HL-60/S4 (cell line): ENCODE results near the gene GIGYF1.
"Not testable (repeated sequence)": the region's sequence is repeated elsewhere in the genome, so short reads cannot be mapped to it uniquely, and the experiment has no call there.

Source experiments
- in situ Hi-C: fragments of 300-500 bp; cut with MboI; formaldehyde crosslinking; loops from 2 replicates; pipeline ENCODE4 v1.14.3; 2022; ENCODE audit warnings: low sequenced_read_pairs

GIGYF1 gene

DNA sequence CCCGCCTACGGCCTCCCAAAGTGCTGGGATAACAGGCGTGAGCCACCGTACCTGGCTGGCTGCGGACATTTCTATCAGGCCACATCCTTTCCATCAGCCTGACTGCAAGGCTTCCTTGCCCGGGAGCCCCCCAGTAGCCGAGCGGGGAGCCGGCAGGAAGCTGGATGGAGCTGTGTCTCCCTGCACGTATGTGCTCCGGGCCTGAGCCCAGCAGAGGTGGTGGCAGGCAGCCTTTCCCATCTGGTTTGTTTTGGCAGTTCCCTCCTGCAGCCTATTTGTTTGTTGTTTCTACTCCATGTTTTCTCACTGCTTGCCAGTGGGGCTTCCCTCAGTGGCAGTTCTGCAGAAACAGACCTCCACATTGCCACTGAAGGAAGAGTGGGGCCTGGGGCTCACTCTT is 17.3 kb upstream of the GIGYF1 start:
- in situ Hi-C loops = no loop called here

DNA sequence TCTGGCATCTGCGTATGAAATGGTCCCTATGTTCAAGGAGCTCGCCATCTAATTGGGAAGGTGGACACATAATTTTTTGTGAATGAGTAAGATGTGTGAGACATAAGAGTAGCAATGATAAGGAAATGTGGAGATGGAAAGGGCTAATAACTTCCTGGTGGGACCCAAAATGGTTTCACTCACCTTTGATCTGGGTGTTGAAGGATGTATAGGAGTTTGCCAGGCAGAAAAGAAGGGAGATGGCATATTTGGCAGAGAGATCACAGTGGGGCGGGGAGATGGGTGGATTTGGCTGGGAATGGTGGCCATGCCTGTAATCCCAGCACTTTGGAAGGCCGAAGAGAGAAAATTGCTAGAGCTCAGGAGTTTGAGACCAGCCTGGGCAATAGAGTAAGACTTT is 16.4 kb upstream of the GIGYF1 start:
- in situ Hi-C loops = no loop called here

DNA sequence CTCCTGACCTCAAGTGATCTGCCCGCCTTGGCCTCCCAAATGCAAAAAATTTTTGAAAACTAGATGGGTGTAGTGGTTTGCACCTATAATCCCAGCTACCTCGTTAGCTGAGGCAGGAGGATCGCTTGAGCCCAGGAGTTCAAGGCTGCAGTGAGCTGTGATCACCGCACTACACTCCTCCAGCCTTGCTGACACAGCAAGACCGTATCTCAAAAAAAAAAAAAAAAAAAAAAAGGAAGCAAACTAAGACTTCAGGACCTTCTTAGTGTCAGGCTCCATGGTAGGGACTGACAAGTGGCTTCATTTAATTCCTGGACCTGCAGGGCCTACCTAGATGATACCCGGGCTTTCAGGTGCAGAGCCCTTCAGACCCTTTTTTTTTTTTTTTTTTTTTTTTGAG is 14.3 kb upstream of the GIGYF1 start:
- in situ Hi-C loops = no loop called here

DNA sequence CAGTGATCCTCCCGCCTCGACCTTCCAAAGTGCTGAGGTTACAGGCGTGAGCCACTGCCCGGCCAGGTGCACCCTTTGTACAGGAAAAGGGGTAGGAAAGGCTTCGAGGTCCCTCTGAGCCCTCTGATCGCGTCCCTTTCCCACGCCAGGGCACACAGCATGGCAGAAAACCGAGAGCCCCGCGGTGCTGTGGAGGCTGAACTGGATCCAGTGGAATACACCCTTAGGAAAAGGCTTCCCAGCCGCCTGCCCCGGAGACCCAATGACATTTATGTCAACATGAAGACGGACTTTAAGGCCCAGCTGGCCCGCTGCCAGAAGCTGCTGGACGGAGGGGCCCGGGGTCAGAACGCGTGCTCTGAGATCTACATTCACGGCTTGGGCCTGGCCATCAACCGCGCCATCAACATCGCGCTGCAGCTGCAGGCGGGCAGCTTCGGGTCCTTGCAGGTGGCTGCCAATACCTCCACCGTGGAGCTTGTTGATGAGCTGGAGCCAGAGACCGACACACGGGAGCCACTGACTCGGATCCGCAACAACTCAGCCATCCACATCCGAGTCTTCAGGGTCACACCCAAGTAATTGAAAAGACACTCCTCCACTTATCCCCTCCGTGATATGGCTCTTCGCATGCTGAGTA is 12.7 kb upstream of the GIGYF1 start:
- in situ Hi-C loops = no loop called here

DNA sequence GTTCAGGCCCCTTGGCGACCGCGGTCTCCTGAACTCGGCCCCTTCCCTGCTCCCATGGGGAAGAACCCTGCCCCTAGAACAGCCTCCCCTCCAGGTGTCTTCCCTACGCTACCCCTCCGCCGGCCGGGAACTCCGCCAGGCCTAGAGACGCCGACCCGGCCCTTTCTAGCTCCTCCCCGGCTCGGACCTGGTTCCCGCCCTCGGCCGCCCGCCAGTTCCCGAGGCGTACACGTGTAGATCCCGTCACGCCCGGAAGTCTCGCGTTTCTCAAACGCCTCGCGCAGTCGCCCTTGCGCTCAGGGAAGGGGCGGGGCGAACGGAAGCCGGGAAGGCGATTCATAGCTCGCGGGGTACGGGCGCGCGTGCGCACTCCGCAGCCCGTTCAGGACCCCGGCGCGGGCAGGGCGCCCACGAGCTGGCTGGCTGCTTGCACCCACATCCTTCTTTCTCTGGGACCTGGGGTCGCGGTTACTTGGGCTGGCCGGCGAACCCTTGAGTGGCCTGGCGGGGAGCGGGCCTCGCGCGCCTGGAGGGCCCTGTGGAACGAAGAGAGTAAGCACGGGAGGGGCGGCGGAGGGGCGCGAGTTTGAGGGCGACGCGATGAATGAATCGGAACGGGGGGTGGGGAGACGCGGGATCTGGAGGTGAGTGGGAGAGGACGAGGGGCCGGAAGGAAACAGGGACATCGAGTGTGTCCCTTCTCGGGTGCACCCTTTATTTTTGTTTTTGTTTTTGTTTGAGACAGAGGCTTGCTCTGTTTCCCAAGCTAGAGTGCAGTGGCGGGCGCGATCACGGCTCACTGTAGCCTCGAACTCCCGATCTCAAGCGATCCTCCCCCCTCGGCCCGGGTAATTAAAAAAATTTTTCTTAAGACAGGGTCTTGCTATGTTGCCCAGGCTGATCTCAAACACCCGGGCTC is 12.0 kb upstream of the GIGYF1 start, which contains the start of gene POP7:
POP7 (plus strand) TSS at position 369 of the 919 bp plus-strand sequence. CDS start 710 bp downstream, outside the sequence.
- in situ Hi-C loops = no loop called here

DNA sequence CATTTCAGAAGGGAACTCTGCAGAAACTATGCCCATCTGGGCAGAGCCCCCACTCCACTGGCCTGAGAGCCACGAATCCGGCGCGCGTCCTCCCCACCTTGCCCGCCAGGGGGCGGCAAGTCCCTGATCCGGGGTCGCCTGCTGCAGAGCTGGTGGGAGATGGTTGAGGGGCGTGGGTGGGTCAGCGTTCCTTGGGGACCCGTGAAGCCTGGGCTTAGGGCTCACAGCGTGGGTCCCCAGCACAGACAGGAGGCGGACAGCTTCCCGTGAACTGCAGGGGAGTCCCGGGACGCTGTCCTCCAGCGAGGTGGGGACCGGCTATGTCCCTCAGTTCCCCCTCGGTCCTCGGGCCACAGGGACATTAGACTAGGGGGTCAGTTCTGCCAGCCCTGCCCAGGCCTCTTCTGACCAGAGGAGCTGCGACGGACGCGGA is 11.3 kb upstream of the GIGYF1 start:
- in situ Hi-C loops = no loop called here

DNA sequence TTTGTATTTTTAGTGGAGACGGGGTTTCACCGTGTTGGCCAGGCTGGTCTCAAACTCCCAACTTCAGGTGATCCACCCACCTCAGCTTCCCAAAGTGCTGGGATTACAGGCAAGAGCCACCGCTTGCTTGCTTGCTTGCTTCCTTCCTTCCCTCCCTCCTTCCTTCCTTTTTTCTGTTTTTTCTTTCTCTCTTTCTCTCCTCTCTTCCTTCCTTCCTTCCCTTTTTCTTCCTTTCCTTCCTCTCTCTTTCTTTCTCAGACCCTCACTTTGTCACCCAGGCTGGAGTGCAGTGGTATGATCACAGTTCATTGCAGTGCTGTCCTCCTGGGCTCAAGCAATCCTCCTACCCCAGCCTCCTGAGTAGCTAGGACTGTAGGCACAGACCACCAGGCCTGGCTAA is 7.0 kb upstream of the GIGYF1 start:
- in situ Hi-C loops = not testable (repeated sequence)

DNA sequence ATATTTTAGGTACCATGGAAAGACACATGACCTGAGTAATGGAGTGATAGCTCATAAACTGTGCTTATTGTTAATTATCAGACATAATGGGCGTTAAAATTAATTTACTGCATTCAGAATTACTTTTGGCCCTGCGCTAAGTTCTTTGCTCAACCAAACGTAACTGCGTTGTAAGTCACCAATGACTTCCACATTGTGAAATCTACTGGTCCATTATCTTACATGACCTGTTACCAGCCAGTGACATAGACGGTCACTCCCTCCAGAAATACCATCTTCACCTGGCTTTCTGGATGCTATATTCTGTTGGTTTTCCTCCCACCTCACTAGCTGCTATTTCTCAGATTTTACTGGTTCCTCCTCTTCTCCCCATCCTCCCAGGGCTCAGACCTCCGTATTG is 5.0 kb upstream of the GIGYF1 start:
- in situ Hi-C loops = no loop called here

DNA sequence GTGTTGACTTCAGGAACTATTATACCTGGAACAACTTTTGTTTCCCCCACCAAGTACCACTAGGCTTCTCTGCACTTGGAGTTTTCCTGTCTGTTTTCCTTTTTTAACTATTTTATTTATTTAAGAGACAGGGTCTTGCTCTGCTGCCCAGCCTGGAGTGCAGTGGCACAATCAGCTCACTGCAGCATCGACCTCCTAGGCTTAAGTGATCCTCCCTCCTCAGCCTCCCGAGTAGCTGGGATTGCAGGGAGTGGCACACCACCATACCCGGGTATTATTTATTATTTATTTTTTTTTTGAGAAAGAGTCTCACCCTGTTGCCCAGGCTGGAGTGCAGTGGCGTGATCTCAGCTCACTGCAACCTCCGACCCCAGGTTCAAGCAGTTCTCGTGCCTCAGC is 2.1 kb upstream of the GIGYF1 start:
- in situ Hi-C loops = no loop called here

DNA sequence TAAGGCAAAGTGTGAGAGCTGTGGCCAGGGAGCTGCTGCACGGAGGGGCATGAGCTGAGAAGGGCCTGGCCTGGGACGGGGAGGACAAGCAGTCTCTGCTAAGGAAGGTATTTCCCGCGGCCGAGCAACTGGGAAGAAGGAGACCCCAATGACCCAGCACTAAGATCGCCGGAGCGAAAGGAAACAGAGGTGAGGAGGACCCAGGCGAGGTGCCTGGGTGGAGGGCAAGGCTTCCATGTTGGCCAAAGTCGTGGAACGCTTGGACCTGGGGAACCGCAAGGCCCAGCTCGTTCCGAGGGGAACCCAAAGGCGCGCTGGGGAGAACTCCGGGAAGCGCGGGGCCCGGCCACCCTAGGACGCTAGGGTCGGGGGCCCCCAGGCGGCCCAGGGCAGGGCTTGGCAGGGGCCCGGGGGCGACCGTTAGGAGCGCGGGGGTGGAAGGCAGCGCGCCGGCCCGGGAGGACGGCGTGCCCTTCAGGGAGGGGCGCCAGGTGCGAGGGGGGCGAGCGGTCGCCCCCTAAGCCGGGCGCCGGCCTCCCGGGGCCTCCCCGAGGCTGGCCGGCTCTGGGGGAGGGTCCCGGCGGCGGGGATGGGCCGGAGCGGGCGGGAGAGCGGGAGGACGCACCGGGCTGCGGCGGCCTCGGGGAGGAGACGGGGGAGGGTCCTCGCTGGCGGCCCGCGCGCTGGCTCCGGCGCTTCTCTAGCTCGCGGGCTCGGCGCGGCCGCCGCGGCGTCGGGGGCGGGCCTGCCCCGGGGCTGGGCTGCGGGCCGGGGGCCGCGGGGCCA is 545 bp downstream of the GIGYF1 start:
- in situ Hi-C loops = no loop called here

DNA sequence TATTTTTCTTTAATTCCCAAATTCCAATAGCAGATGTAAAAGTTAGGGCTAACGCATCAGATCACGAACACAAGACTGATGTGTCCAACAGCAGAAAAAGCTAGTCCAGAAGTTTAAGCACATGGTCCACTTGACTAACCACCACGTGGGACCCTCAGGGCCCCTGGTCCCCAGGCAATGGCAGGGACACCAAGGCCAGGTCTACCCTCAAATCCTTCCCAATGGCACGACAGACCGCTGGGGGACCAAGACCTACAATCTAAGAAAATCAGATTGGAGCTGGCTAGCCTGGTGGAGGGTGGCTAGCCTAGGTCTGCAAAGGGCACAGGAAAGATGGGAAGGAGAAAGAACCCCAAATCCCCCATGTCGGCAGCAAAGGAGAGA is 1.5 kb downstream of the GIGYF1 start:
- in situ Hi-C loops = no loop called here

DNA sequence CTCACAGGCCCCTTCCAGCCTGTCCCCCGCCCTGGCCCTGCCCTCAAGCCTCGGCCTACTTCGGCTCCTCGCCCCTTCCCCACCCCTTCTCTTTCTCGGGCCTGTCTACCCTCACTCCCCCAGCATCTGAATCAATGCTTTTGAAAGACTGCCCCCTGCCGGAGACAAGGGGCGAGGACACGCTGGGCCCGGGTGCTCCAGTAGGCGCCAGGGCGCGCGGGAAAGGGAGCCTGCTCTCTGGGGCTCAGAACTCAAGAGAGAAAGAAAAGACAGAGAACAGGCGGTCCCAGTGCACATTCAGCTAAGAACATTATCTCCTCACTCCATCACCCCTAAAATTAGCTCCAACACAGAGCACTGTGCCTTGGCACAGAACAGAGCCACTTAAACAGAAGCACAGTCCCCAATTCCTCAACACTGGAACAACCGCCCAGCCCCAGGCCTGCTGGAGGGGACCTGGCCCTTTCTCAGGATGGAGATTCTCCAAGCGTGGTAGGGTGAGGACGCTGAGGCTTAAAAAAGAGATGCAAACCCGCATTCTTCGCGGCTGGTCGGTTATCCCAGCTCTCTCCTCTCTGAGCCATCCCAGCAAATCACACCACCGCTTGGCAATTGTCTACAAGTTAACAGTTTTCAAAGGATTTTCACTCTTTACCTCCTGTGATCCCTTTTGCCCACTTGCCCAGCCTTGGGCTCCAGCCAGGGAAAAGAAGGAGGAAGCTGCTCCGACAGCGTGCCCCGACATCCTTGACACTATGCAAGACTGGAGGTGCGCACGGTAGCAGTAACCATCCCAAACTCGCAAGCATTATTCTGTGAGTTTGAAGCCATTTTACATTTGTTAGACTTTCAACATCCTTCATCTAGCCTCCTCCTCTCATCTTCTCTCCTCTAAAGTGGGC is 2.1 kb downstream of the GIGYF1 start:
- in situ Hi-C loops = no loop called here

DNA sequence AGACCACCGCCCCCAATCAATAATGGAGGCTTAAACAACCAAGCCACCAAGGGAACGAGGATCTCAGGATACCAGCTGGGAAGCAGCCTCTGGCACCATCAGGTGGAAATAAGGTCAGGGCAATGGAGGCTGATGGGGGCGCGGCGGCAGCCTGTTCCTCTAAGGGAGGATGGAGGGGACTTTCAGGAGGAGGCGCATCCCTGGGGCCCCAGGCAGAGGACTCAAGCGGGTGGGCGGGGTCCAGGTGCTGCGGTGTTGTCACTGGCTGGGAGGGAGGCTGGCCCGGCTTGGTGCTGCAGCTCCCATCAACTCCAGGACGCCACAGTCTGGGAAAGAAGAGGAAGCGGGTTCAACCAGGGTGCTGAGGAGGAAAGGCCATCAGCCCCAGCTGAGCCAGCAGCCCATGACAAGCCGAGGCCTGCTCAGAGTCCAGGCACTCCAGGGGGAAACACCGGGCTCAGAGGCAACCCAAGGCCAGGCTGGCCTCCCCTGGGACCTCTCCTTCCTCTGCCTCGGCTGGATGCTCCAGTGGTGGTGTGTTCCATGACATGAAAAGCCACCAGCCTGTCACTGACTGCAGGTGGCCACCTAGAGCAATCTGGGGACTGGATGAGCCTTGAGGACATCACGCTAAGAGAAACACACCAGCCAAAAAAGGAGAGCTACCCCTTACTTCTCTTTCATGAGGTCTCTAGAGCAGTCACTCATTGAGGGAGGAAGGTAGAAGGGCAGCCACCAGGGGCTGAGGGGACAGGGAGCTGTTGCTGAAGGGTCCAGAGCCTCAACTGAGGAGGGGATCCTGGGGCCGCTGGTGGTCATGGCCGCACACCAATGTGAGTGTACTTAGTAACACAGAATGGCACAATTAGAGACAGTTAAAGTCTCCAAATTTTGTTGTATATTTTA is 4.6 kb downstream of the GIGYF1 start:
- in situ Hi-C loops = no loop called here

DNA sequence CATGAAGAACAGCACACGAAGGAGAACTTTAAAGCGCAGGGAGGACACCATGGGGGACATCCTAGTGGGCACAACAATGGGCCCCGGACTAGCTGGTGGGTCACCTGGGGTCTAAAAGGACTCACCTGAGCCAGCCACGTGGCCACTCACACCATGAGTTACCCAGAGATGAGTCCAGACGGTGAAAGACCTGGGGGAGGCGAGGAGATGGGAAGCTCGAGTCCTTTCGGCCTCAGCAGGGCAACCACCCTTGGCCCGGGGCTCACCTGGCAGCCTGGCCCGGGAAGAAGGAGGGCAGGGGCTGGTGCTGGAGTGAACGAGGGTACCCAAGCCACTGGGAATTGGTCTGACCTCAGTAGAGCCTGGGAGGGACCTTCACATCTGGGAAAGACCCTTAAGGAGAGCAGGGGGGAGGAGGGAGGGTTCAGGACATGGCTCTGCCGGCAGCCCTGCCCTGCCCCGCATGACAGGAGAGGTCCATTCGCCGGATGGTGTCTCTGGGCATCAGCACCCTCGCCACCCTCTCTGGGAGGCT is 5.7 kb downstream of the GIGYF1 start:
- in situ Hi-C loops = no loop called here

DNA sequence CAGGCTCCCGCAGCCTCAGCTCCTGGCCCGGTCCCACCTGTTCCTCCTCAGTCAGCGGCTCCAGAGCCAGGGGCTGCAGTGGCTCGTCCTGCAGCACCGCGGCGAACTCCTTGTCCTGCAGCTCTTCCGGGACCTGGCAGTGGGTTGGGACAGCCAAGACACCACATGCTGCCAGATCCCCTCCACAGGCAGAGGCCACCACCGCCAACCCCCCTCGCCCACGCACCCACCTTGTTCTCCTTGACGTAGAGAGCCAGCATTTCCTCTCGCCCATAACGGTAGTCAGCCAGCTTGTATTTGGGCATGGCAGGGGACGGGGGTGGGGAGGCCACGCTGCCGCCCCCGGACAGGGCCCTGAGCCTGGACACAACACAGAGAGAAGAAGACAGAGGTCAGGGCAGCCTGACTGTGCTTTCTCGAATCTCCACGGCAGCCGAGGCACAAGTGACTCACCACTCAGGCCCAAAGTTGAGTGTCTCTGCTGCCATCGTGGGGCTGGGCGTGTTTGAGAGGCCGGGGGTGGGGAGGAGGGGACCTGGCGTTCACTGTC is 6.2 kb downstream of the GIGYF1 start:
- in situ Hi-C loops = no loop called here

DNA sequence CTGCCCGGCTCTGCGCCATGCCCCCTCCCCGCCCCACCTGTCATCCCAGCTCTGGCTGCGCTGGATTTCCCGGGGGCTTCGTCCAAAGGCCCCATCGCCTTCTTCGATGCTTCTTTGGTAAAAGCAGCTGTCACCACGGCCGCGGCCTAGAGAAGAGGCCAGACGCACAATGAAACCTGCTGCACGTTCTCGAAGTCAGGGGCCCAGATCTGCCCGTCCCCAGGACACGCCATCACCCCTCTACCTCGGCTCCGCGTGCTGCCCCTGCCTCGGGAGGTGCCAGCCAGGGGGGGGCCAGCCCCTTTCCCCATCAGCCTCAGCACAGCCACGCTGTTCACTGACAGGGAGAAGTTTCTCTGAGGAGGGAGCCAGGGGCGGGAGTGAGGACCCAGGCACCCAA is 6.8 kb downstream of the GIGYF1 start:
- in situ Hi-C loops = no loop called here

DNA sequence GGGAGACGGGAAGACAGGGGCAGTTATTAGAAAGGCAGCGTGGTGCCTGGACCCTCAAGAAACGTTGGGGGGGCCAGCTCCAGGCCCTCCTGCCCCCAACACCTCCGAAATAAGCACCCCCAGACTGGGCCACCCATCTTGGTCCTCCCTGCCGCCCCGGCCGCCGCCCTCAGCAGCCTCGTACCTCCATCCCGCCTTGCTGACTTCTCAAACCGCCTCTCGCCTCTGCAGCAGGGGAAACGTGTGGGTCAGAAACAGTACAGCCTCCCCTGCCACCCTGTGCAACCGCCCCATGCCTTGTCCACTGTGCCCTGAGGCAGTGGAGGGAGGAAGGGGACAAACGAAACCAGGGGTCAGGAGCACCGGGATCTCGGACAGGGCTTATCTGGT is 7.2 kb downstream of the GIGYF1 start:
- in situ Hi-C loops = no loop called here

DNA sequence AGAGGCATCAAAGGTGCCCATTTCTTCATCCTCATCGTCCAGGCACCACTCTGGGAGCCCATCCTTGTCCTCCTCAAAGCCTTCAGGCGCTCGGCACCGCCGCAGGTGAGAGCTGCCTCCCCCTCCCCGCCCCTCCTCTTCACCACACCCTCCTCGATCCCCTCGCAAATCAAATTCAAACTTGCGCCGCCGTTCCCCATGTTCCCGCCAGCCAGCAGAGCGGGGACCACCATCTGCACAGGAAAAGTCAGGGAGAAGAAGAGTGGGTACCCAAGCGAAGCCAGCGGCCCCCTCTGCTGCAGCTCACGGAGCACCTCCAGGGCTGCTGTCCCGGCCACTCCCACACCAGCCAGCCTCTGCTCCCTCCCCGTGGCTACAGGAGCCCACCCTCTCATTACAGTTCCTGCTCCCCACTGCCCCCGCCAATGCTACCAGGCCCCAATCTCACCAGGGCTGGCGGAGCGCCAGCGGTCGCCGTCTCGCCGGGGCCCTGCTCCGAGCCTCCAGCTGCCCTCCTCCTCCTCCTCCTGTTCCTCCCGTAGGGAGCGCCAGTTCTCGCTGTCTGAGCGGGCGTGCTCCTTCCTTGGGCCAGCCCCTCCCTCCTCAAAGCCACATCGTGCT is 7.7 kb downstream of the GIGYF1 start:
- in situ Hi-C loops = no loop called here
